ENCODE measurements around the gene TMEM121B.

- no peak for TF ChIP-seq CTCF (IDR thresholded peaks at IDR 0.05)
- TF ChIP-seq POLR2AphosphoS5 (IDR thresholded peaks at IDR 0.05): no peak
Measured at GRCh38 chr22:17132112-17132511, 11.0 kb upstream of the TMEM121B start.

Measured in suprapubic skin (tissue), 3 donors.